ENCODE measurements around the gene IL4. TPM values are rescaled to one million over a fixed set of nuclear protein-coding genes. Genes with fewer than 3 reads are reported as not detected.

IL4 gene
- polyA plus RNA-seq, 1 donor from 2014 or later = not detected

DNA sequence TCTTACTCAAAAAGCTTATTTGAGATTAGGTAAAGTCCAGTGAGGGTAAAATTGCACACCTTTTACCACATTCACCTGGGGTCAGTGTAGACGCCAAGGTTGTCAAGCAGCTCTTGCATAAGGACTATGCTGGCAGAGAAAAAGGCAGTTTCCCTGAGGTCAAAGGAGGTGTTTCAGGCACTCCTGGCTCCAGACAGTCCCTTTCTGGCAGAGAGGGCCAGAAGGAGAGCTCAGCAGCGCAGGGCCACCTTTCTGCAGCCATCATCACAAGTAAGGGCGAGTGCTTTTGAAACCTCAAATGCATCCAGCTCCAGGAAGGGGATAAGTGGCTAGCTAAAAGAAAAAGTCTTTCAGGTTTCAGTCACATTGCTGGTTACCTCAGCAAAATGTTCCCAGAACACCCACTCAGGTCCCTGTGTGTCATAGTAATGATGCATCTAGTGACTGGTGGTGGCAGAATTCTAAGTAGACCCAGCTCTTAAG, 32.5 kb upstream of the IL4 start:
- H2AFZ ChIP-seq (ENCODE audit: low read depth, low read length) = no peak overlapping the region
- no peaks in the 10 kb centered on the region for H3K9me3 ChIP-seq (ENCODE audit: low read length)
- no peaks in the 10 kb centered on the region for H3K9me2 ChIP-seq (ENCODE audit: insufficient read depth, low read length)
- H4K20me1 ChIP-seq (ENCODE audit: insufficient read depth) = no peaks in the 10 kb centered on the region
- no peak overlapping the region for H3K4me2 ChIP-seq (ENCODE audit: low read length)
- no peaks in the 10 kb centered on the region for H3K36me3 ChIP-seq (ENCODE audit: insufficient read depth, low read length)
- H3F3A ChIP-seq (ENCODE audit: insufficient read depth, low read length, poor library complexity, severe bottlenecking) = no peaks in the 10 kb centered on the region
- no peaks in the 10 kb centered on the region for H3K79me2 ChIP-seq (replicated peaks; ENCODE audit: insufficient read depth, low read length)
- no peaks in the 10 kb centered on the region for H3K27me3 ChIP-seq (ENCODE audit: insufficient read depth, low read depth, low read length)
- no peak overlapping the region for H3K4me3 ChIP-seq (ENCODE audit: low read length)
- H3K27ac ChIP-seq (ENCODE audit: low read length) = no peak overlapping the region
- TF ChIP-seq TAF1 (IDR thresholded peaks at IDR 0.05; ENCODE audit: low read depth) (no peak), POLR2AphosphoS5 (IDR thresholded peaks at IDR 0.05) (no peak), SMC3 (conservative IDR thresholded peaks at IDR 0.05; ENCODE audit: poor library complexity) (no peak), MXI1 (conservative IDR thresholded peaks at IDR 0.05; ENCODE audit: poor library complexity, severe bottlenecking) (no peak), EP300 (conservative IDR thresholded peaks at IDR 0.05; ENCODE audit: poor library complexity, severe bottlenecking) (no peak), EZH2 (IDR thresholded peaks at IDR 0.05; ENCODE audit: borderline replicate concordance, insufficient read depth, low read length, poor library complexity, severe bottlenecking) (no peak), RAD21 (conservative IDR thresholded peaks at IDR 0.05) (no peak), REST (IDR thresholded peaks at IDR 0.05; ENCODE audit: borderline replicate concordance) (no peak)
- TF ChIP-seq, protein P1, sequence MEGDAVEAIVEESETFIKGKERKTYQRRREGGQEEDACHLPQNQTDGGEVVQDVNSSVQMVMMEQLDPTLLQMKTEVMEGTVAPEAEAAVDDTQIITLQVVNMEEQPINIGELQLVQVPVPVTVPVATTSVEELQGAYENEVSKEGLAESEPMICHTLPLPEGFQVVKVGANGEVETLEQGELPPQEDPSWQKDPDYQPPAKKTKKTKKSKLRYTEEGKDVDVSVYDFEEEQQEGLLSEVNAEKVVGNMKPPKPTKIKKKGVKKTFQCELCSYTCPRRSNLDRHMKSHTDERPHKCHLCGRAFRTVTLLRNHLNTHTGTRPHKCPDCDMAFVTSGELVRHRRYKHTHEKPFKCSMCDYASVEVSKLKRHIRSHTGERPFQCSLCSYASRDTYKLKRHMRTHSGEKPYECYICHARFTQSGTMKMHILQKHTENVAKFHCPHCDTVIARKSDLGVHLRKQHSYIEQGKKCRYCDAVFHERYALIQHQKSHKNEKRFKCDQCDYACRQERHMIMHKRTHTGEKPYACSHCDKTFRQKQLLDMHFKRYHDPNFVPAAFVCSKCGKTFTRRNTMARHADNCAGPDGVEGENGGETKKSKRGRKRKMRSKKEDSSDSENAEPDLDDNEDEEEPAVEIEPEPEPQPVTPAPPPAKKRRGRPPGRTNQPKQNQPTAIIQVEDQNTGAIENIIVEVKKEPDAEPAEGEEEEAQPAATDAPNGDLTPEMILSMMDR (IDR thresholded peaks at IDR 0.05; ENCODE audit: poor library complexity, severe bottlenecking) = no peak
- no peak overlapping the region for H3K9ac ChIP-seq (ENCODE audit: low read length)

DNA sequence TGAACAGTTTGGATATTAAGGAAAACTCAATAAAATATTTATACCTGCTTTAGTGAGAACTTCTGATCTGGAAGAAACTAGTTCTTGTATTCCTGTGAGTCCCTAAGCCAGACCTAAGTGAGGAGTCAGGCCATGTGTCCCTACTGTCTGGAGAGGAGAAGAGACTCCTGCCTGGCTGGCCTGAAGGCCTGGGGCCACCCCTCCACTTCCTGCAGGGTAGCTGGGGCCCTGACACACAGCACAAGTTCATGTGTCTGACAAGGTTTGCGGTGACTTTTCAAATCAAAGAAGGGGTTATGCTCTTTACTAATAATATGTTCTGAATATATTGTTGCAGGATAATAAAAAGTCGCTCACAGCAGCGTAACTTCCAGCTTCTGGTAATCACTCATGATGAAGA, 31.9 kb upstream of the IL4 start:
- H3K9me2 ChIP-seq (ENCODE audit: insufficient read depth, low read length) = no peaks in the 10 kb centered on the region
- H3K4me3 ChIP-seq (ENCODE audit: low read length) = no peak overlapping the region
- no peaks in the 10 kb centered on the region for H3K79me2 ChIP-seq (replicated peaks; ENCODE audit: insufficient read depth, low read length)
- no peak overlapping the region for H3K4me2 ChIP-seq (ENCODE audit: low read length)
- H3K27me3 ChIP-seq (ENCODE audit: insufficient read depth, low read depth, low read length) = no peaks in the 10 kb centered on the region
- no peak overlapping the region for H3K9ac ChIP-seq (ENCODE audit: low read length)
- H3K9me3 ChIP-seq (ENCODE audit: low read length) = no peaks in the 10 kb centered on the region
- H3K36me3 ChIP-seq (ENCODE audit: insufficient read depth, low read length) = no peaks in the 10 kb centered on the region
- H2AFZ ChIP-seq (ENCODE audit: low read depth, low read length) = no peak overlapping the region
- H3F3A ChIP-seq (ENCODE audit: insufficient read depth, low read length, poor library complexity, severe bottlenecking) = no peaks in the 10 kb centered on the region
- no peak overlapping the region for H3K27ac ChIP-seq (ENCODE audit: low read length)
- TF ChIP-seq TAF1 (IDR thresholded peaks at IDR 0.05; ENCODE audit: low read depth) (no peak), RAD21 (conservative IDR thresholded peaks at IDR 0.05) (no peak), MXI1 (conservative IDR thresholded peaks at IDR 0.05; ENCODE audit: poor library complexity, severe bottlenecking) (no peak), POLR2AphosphoS5 (IDR thresholded peaks at IDR 0.05) (no peak), EP300 (conservative IDR thresholded peaks at IDR 0.05; ENCODE audit: poor library complexity, severe bottlenecking) (no peak), EZH2 (IDR thresholded peaks at IDR 0.05; ENCODE audit: borderline replicate concordance, insufficient read depth, low read length, poor library complexity, severe bottlenecking) (no peak), SMC3 (conservative IDR thresholded peaks at IDR 0.05; ENCODE audit: poor library complexity) (no peak), REST (IDR thresholded peaks at IDR 0.05; ENCODE audit: borderline replicate concordance) (no peak)
- TF ChIP-seq, protein P1 (IDR thresholded peaks at IDR 0.05; ENCODE audit: poor library complexity, severe bottlenecking) = no peak
- no peaks in the 10 kb centered on the region for H4K20me1 ChIP-seq (ENCODE audit: insufficient read depth)
